GM19193 (cell line): ENCODE measurements around the gene C2CD4D.

Source experiments
- POLR2A ChIP-seq: IDR thresholded peaks from 4 replicates; pipeline ENCODE4 v1.6.1; 2011; ENCODE audit not compliant: insufficient read depth, insufficient read length; ENCODE audit errors: extremely low read depth

C2CD4D gene

DNA sequence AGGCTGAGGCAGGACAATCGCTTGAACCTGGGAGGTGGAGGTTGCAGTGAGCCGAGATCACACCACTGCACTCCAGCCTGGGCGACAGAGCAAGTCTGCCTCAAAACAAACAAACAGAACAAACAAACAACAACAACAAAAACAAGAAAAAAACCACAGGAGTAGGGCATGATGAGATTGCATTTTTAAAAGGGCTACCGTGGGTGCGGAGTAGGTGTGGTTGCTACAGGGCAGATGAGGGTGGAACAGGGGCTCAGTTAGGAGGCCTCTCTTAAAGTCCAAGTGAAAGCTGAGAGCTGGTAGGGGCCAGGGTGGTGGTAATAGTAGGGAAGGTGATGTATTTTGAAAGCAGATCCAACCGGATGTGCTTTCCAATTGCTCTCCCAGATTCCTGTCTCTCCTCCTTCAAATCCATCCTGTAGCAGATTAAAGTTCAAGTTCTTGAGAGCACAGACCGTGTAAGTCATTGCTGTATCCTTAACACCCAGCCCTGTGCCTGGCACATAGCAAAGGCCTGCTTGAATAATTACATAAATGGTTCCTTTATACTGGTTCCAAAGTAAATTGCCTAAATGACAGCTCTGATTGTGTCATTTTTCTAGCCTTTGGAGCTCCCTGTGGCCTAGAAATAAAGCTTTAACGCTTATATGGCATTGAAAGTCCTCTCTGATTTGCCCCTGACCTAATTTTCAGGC, 30.2 kb downstream of the C2CD4D start:
- TF ChIP-seq POLR2A, result no peak

DNA sequence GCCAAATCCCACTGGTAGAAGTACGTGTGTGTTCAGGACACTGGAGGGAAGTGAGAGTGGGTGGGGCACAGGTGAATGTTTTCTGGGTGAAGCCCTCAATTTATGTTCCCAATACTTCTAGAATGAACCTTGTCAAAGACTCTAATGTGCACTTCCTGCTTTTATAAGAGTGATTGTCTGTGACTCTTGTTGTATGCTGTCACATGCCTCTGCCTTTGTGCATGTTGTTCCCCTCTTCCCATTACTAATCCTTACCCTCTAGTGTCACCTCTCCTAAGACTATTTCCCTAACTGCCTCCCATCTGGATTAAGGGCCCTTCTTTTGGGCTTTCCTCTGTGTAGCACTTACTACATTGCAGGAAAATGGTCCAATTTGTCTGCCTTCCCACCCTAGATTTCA, 31.9 kb downstream of the C2CD4D start:
- TF ChIP-seq POLR2A, result no peak

DNA sequence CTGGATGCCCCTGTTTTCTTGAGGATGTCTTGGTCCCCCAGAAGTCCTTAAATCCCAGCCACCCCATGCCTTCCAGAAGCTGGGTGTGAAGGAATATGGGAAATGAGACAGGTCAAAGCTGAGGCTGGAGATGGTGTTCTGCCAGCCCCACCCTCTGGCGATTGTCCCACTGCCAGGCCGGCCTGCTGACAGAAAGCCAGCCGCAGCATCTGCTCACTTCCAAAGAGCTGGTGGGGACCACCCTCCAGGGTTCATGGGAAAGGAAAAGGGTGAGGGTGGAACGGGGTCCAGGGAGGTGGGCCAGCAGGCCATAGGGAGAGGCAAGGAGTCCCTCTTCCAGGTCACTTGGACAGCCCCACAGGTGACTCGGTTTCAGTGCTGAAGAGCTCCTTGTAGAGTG, 32.5 kb downstream of the C2CD4D start:
- no peak for TF ChIP-seq POLR2A

DNA sequence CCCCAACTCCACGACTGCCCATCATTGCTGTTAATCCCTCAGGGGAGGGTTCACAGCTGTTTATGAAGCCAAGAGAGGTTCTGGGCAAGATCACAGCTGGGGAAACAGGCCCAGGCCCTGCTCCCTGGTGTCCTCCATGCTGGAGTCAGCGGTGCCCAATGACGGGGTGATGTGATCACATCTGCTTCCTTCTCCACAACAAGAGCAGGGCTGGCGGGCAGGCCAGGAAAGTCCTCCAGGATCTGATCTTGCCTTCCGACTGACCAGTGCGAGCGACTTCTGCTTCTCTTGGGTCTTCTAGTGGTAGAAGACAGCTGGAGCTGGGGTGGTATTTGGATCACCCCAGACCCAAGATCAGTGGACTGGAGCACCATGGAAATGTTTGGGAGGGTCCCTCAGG, 33.5 kb downstream of the C2CD4D start:
- no peak for TF ChIP-seq POLR2A

DNA sequence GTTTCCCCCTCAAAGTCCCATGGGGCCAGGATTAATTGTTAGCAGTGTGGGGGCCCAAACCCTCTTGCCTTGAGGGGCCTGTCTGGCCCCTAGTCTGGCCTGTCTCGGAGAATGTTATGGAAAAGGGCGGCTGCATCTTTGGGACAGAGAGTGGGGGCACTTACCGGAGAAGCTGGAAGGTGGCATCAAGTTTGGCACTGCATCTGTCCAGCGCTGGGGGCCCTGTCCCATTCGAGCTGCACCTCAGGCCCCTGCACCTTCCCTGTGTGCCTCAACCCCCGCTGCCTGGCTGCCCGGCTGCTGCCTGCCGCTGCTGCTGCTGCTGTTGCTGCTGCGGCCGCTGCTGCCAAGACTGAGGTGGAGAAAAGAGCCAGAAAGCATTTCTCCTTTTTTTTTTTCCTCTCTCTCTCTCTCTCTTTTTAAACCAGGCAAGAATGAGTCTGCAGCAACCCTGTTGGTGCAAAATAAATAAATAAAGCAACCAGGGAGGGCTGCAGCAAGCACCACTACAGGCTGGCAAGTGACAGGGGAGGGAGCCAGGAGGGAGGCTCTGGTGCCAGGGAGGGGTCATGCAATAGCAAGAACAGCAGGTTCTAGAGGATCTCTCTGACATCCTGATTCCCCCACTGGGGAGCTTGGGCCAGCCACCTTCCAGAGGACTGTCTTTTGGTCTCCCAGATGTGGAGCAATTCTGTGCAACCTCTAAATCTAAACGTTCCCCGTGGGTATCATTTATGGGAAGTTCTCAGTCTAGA, 34.4 kb downstream of the C2CD4D start, which contains the start of gene LINGO4:
LINGO4 (minus strand) TSS at position 354 of the 755 bp plus-strand sequence. CDS start 2,715 bp downstream, outside the sequence.
- no peak for TF ChIP-seq POLR2A

DNA sequence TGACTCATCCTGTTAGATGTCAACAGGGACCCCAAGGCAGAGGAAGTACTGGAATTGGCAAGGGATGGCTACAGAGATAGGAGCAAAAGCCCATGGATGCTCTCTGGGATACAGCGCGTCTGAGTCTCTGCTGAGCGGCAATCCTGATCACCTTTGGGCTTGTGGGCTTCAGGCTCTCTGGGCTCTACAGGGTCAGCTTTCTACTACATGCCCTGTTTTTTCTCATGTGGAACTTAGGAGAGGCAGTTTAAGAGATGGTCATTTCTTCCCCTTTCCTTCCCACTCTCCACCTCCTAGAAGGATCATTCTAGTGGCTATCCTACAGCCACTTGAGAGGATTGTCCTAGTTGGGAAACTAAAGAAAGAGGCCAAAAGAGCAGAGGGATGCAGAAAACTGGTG, 35.7 kb downstream of the C2CD4D start:
- no peak for TF ChIP-seq POLR2A

DNA sequence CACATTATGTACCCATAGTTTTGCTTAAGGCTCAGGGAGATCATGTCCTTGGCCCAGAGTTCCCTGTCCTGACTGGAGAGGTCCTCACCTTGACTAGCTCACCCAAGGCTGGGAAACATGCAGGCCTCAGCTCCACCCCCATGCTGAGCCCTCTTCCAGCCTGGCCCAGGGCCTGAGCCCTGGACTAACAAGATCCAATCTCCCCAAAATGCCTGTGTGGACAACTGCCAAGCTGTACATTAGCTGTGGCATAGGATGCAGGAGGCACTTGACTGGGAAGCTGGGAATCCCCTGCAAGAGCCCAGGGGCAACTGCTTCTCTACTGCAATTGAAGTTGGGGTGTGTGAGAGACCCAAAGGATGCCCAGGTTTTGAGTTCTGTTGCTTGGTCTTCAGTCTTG, 36.5 kb downstream of the C2CD4D start:
- TF ChIP-seq POLR2A, result no peak

DNA sequence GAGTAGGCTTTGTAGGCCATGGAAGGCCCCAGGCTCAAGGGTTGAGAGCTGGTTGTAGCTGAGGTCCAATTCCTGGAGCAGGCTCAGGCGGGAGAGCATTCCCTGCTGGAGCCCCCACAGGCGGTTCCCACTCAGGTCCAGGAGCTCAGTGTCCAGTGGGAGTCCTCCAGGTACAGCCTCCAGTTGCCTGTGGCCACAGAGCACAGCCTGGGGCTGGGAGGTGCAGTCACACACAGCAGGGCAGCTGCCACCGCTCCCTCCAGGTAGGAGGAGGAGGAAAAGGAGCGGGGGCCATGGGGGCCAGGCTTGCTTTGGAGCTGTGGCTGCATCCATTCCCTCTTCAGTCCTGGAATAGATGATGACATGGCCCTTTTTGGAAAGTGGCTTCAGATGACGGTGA, 37.2 kb downstream of the C2CD4D start:
- TF ChIP-seq POLR2A, result no peak

DNA sequence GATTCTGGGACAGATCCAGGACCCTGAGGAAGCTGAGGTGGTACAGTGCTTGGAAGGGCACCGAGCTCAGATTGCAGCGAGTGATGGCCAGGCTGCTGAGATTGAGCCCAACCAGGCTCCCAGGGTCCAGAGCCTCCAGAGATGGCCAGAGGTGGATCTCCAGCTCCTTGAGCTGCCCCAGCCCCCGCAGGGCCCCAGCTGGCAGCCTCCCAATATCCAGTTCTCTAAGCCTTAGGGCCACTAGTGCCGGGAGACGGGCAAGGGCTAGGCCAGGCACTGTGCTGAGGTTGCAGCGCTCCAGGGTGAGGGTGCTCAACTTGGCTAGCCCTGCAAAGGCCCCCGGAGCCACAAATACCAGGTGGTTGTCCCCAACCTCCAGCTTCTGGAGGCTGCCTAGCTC, 37.8 kb downstream of the C2CD4D start:
- no peak for TF ChIP-seq POLR2A

DNA sequence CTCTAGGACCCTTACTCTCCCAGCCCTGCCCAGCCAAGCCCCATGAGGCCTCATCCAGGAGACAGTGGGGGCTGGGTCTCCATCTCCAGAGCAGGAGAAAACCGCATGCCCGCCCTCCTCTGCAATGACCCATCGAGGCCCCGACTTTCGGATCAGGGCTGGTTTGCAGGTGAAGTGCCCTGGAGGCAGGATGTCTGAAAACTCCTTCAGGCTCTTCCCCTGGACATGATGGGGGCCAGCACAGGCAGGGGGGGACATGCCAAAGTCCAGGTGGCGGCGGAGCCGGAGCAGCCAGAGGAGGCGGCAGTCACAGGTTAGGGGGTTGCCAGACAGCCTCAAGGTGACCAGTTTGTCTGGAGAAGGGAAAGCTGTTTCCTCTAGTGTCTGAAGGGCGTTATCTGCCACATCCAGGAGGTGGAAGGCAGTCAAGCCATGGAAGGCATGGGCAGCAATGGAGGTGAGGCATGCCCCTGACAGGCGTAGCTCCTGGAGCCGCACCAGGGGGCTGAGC, 38.3 kb downstream of the C2CD4D start:
- TF ChIP-seq POLR2A, result no peak

DNA sequence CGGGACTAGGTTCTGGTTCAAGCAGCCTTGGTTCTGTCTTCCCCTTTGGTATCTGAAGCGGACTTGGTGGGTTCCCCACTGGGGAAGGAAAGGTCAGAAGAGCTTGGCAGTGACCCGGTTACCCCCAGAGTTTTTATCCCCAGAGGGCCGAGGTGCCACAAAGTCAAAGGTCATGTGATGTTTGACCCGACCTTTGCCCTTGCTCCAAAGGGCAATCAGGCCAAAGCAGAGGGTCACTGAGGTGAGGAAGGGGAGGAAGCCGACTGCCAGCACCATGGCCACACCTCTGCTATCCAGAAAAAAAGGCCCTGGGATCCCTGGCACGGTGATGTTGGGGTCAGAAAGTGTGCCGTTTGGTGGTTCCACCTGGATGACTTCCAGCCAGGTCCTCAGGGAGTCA, 38.8 kb downstream of the C2CD4D start:
- no peak for TF ChIP-seq POLR2A

DNA sequence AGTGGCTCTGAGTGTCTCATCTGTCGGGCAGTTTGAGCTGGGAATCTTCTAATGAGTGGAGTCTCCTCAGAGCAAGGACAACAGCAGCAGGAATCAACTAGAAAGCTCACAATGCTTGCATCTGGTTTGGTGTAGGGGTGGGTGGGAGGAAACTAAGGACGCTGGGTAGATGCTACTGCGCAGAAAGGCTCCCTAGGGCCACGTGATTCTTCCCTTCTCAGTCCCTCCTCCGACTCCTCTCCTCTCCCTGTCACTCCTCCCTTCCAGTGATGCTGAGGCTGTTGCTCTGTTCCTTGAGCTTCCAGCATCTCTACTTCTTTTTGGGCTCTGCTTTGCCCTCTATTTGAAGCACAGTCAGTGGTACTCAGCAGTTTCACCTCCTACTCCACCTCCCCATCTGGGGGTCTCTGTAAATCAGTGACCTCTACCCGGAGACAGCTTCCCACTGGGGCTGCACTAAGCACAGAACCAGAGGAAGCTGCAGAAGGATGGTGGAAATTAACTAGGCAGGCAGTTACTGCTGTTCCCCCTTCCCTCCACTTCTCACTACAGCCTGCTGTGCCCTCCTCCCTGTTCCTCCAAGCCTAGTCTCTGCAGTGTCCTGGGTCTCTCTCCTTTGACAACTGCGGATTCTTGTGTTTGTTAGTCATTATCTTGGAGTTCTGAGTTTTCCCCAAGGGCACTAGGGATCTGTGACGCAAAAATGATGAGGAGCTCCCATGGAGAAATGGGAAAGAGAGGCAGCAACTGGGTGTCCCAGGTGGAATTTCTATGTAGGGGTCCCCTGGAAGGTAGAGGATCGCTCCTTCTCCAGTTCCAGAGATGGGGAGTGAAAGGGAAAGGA, 40.2 kb downstream of the C2CD4D start:
- no peak for TF ChIP-seq POLR2A

DNA sequence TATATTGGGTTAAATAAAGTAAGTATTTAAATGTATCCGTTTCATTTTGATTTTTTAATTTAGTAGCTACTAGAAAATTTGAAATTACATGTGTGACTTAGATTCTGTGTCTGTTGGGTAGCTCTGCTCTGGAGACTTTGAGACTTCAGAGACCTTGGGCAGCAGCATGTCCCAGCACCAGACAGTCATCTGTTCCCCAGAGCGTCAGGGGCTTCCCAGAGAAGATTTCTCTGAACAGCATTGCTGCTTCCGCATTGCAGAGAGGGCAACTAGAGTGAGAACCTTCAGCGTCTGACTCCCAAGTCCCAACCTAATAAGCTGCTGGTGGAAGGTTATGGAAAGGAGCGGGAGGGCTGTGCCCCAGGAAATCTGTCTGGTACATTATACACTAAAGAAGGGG, 41.0 kb downstream of the C2CD4D start:
- TF ChIP-seq POLR2A, result no peak

DNA sequence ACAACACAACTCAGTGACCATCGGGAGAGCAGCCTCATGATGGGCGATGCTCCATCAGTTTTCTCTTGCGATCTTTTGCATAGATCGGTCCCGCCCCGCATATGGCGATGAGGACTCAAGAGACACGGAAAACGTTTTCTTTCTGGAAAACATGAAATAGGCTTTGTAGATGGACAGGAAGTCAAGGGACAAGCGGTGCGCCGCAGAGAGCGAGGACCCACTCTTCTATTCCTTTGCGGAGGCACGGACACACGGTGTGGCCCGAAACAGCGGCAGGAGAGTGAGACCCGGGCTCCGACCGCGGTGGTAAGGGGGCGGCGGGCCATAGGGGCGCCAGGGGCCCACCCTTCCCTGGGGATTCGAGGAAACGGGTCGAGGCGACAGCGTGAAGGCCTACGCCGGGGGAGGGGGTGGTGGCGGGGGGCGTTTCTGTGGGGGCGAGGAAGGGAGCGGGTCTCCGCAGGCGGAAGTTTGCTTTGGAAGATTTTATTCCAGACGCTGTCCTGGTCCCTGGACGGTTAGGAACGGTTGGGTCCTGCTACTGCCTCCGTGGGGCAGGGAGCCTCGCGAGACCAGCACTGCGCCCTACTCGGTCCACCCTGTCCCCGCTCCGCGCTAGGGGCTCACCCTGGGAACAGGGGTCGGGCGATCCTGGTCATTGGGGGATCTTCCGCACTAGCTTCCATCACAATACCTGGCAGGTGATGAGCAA, 48.5 kb downstream of the C2CD4D start:
- no peak for TF ChIP-seq POLR2A
